ENCODE results near the gene CAMTA1. TPM values are rescaled to one million over a fixed set of nuclear protein-coding genes. Genes with fewer than 3 reads are reported as not detected.
A peak's percentile ranks its signal among the peaks of the same experiment; 100 is the strongest.

The CAMTA1 gene
- total and polyA plus RNA-seq, 9 of the 15 experiments (the other 6 are each of a cell fraction or from before 2014, with no cell fraction given): 43.9 to 161 (median 65.9) TPM

GRCh38 chr1:7538033-7538432, 752.8 kb downstream of the CAMTA1 start:
- H3K4me2 ChIP-seq (ENCODE audit: insufficient read depth, low read length): no peak overlapping the region
- no peaks in the 10 kb centered on the region for H3K36me3 ChIP-seq (ENCODE audit: control insufficient read depth, insufficient read depth, low read length)
- no peak overlapping the region for H3K9ac ChIP-seq (ENCODE audit: insufficient read depth in 1 of 2, low read depth in 2 of 2, low read length in 2 of 2)
- H3K4me1 ChIP-seq (replicated peaks in 1 of 2; ENCODE audit: control insufficient read depth in 2 of 2, insufficient read depth in 2 of 2, low read length in 2 of 2): peaks cover 0 to 12% of the 10 kb centered on the region in 2 experiments; a peak in 2 of 5 replicates
- intact Hi-C loops (cut with micrococcal nuclease): no loop called here
- peaks cover 38 to 53% of the 10 kb centered on the region in 2 experiments for H3K27me3 ChIP-seq (ENCODE audit: control insufficient read depth in 2 of 2, insufficient read depth in 2 of 2, low read length in 2 of 2)
- H3K4me3 ChIP-seq: no peak overlapping the region
- H3K79me2 ChIP-seq (ENCODE audit: control insufficient read depth, insufficient read depth, low read length): no peaks in the 10 kb centered on the region
- peaks cover 3% of the 10 kb centered on the region for H3K9me1 ChIP-seq (ENCODE audit: control insufficient read depth, insufficient read depth, low read length)
- ATAC-seq (peak; percentile 20; the same call in 1 of the 3 replicates), DNase-seq (ENCODE audit: extremely low read depth in 1 of 4, low spot score in 3 of 4) (peak in 1 of 4 experiments; percentile 16), FAIRE-seq (peak; percentile 74)
- no peaks in the 10 kb centered on the region for H4K20me1 ChIP-seq (replicated peaks; ENCODE audit: control insufficient read depth, insufficient read depth, low read length)
- 1% methylated on average over 6 of the region's 6 CpGs for WGBS (ENCODE audit: insufficient coverage, low coverage, missing lambda C conversion rate)
- in situ Hi-C loops (cut with MboI): no loop called here
- H3K9me3 ChIP-seq (replicated peaks; ENCODE audit: control insufficient read depth, insufficient read depth, low read depth, low read length): no peaks in the 10 kb centered on the region
- no TSS peak for BruUV-seq (replicated peaks)
- H2AFZ ChIP-seq (ENCODE audit: low read depth, low read length): no peak overlapping the region
- no peak overlapping the region for H3K27ac ChIP-seq (ENCODE audit: extremely low read depth, low read depth, low read length)
- ChIA-PET POLR2A (no interaction called here), CTCF (ENCODE audit: low intra/inter-chr PET ratio) (no interaction called here)
- TF ChIP-seq ATF7 (IDR thresholded peaks at IDR 0.05): peak; percentile 68; the same call in 1 of the 2 replicates
- TF ChIP-seq BHLHE40 (IDR thresholded peaks at IDR 0.05; ENCODE audit: low read length): 0 out of 2 replicates have a peak, but pooled peaks have one; percentile 9
- TF ChIP-seq MGA (IDR thresholded peaks at IDR 0.05): no peak
- TF ChIP-seq ATF1 (CRISPR knock-in tag; IDR thresholded peaks at IDR 0.05): no peak
- TF ChIP-seq ATF1 (tag; IDR thresholded peaks at IDR 0.05): peak; percentile 19; the same call in 1 of the 2 replicates
- TF ChIP-seq JUND (IDR thresholded peaks at IDR 0.05; ENCODE audit: borderline replicate concordance, low read depth, low read length): peak; percentile 83
- TF ChIP-seq JUND (tag; IDR thresholded peaks at IDR 0.05; ENCODE audit: borderline replicate concordance, low read depth, low read length): peak; percentile 84
- TF ChIP-seq NR2C2 (CRISPR knock-in tag; IDR thresholded peaks at IDR 0.05): no peak
- TF ChIP-seq NR2C2 (tag; IDR thresholded peaks at IDR 0.05): peak; percentile 41; the same call in 1 of the 2 replicates
- TF ChIP-seq HDAC3 (IDR thresholded peaks at IDR 0.05; ENCODE audit: borderline replicate concordance, partially characterized antibody): no peak
- 0 out of 2 replicates have a peak, but pooled peaks have one; percentile 38 for TF ChIP-seq CREM (IDR thresholded peaks at IDR 0.05; ENCODE audit: low read depth)
- TF ChIP-seq ZNF3 (CRISPR knock-in tag; IDR thresholded peaks at IDR 0.05): no peak
